Fibroblast of lung (primary cell): ENCODE results near the gene LMO7. TPM values are rescaled to one million over a fixed set of nuclear protein-coding genes. Genes with fewer than 3 reads are reported as not detected.
A peak's percentile ranks its signal among the peaks of the same experiment; 100 is the strongest.

Experiments used
- DNase-seq, 2 donors: peaks; one replicate each; pipeline versions ENCODE4 v3.0.0 to v3.0.0-alpha.2; 2010; ENCODE audit warnings: low read depth in 2 of 2
- H2AFZ ChIP-seq: 2 replicates; pipeline ENCODE4 v1.5.1; 2012; ENCODE audit warnings: low read length, control low read depth, inconsistent platforms
- H3K27ac ChIP-seq: 2 replicates; pipeline ENCODE4 v1.5.1; 2011; ENCODE audit warnings: low read length, control low read depth; ENCODE audit not compliant: insufficient read depth
- H3K27me3 ChIP-seq: 2 replicates; pipeline ENCODE4 v1.5.1; 2011; ENCODE audit warnings: mild to moderate bottlenecking, low read length; ENCODE audit not compliant: control insufficient read depth, insufficient read depth
- H3K36me3 ChIP-seq: 2 replicates; pipeline ENCODE4 v1.5.1; 2011; ENCODE audit warnings: low read length; ENCODE audit not compliant: control insufficient read depth, insufficient read depth
- H3K4me1 ChIP-seq: 2 replicates; pipeline ENCODE4 v1.5.1; 2011; ENCODE audit warnings: low read length; ENCODE audit not compliant: control insufficient read depth, insufficient read depth; ENCODE audit errors: extremely low read depth
- H3K4me2 ChIP-seq: 2 replicates; pipeline ENCODE4 v1.5.1; 2011; ENCODE audit warnings: low read length, control low read depth; ENCODE audit not compliant: insufficient read depth; ENCODE audit errors: extremely low read depth
- H3K4me3 ChIP-seq, 4 experiments: fragments of 200-600 bp in 1 of 4; sonication (generic) in 1 of 4; replicated peaks in 1 of 4; 2 replicates each; pipeline ENCODE4 v1.5.1; 2011 to 2016; ENCODE audit warnings: low read length in 4 of 4, low read depth in 3 of 4, mild to moderate bottlenecking in 3 of 4, control low read depth in 2 of 4, inconsistent platforms in 1 of 4, mixed read lengths in 1 of 4; ENCODE audit not compliant: insufficient read depth in 1 of 4; ENCODE audit errors: control extremely low read depth in 1 of 4
- H3K79me2 ChIP-seq: 2 replicates; pipeline ENCODE4 v1.5.1; 2012; ENCODE audit warnings: mild to moderate bottlenecking, low read length, inconsistent platforms; ENCODE audit not compliant: control insufficient read depth, insufficient read depth
- H3K9ac ChIP-seq: 2 replicates; pipeline ENCODE4 v1.5.1; 2011; ENCODE audit warnings: mild to moderate bottlenecking, low read length, control low read depth; ENCODE audit not compliant: insufficient read depth
- H3K9me3 ChIP-seq: 2 replicates; pipeline ENCODE4 v1.5.1; 2012; ENCODE audit warnings: low read depth, low read length; ENCODE audit not compliant: control insufficient read depth, insufficient read depth
- H4K20me1 ChIP-seq: 2 replicates; pipeline ENCODE4 v1.5.1; 2011; ENCODE audit warnings: low read length; ENCODE audit not compliant: control insufficient read depth, insufficient read depth; ENCODE audit errors: extremely low read depth
- EZH2 ChIP-seq: IDR thresholded peaks from 2 replicates; pipeline ENCODE4 v1.5.1; 2012; ENCODE audit warnings: low read length, control low read depth, mild to moderate bottlenecking; ENCODE audit errors: missing control alignments
- polyA plus RNA-seq, 2 donors: library from polyadenylated mRNA; depleted of rRNA in 1 of 2; stranded (reverse) in 1 of 2; unstranded in 1 of 2; fragments of >200 nt; gene quantifications; 2 replicates each; pipeline ENCODE4 v1.2.1, GENCODE V29; 2011 to 2012; ENCODE audit warnings: missing spikeins in 1 of 2
- total RNA-seq: library from RNA; depleted of rRNA; stranded (reverse); fragments of >200 nt; gene quantifications from 2 replicates; pipeline ENCODE4 v1.2.1, GENCODE V29; 2014
- TF ChIP-seq, protein P1 (sequence below), 2 donors: IDR thresholded peaks in 1 of 2; conservative IDR thresholded peaks in 1 of 2; 1 replicate in 1 of 2; 2 replicates in 1 of 2; pipeline ENCODE4 v1.5.1; 2011 to 2012; ENCODE audit warnings: low read length in 2 of 2, control low read depth in 1 of 2, inconsistent platforms in 1 of 2, low read depth in 1 of 2, mild to moderate bottlenecking in 1 of 2

Gene LMO7
- total and polyA plus RNA-seq, 2 donors (not counting 1 experiment from before 2014, with no cell fraction given) = 71.9 to 226 TPM

DNA sequence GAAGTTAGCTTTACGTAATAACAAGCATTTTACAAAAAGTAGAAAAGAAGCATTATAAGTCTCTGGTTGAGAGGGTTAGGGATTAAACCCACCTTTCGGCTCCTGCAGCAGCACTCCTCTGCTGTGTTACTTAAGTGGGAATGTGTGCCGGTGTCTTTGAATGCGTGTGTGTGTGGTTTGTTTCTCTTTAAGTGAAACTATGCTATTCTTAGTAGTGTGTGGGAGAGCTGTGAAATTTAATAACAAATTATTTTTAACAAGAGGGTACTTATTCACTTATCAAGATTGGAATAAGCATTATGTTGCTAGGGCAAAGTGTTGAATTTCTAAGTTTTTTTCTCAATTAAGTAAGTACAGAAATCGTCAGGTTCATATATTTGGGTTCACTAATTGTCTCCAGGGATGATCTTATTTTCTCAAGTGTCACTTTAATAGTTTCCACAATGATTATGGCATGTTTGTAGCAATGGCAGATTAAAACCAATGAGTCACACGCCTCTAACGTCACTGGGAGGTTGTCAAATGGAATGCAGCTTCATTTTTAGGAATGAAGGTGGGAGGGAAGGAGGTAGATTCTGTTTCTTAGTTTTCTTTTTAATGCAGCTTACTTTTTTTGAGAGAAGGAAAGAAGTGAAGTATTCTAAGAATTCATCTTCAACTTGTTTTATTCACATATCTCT, 151.3 kb downstream of the LMO7 start:
- Histone ChIP-seq H3K27ac (no peak overlapping the region), H3K79me2 (peaks cover 76% of the 10 kb centered on the region), H2AFZ (no peak overlapping the region), H3K36me3 (peaks cover 2% of the 10 kb centered on the region), H3K4me1 (peaks cover 26% of the 10 kb centered on the region), H3K4me3 (no peak overlapping the region), H3K4me2 (peak overlapping the region; percentile 0), H3K9ac (no peak overlapping the region), H3K9me3 (no peaks in the 10 kb centered on the region), H3K27me3 (no peaks in the 10 kb centered on the region), H4K20me1 (no peaks in the 10 kb centered on the region)
- TF ChIP-seq, protein P1, sequence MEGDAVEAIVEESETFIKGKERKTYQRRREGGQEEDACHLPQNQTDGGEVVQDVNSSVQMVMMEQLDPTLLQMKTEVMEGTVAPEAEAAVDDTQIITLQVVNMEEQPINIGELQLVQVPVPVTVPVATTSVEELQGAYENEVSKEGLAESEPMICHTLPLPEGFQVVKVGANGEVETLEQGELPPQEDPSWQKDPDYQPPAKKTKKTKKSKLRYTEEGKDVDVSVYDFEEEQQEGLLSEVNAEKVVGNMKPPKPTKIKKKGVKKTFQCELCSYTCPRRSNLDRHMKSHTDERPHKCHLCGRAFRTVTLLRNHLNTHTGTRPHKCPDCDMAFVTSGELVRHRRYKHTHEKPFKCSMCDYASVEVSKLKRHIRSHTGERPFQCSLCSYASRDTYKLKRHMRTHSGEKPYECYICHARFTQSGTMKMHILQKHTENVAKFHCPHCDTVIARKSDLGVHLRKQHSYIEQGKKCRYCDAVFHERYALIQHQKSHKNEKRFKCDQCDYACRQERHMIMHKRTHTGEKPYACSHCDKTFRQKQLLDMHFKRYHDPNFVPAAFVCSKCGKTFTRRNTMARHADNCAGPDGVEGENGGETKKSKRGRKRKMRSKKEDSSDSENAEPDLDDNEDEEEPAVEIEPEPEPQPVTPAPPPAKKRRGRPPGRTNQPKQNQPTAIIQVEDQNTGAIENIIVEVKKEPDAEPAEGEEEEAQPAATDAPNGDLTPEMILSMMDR (conservative IDR thresholded peaks at IDR 0.05 in 1 of 2, IDR thresholded peaks at IDR 0.05 in 1 of 2; ENCODE audit: low read depth in 1 of 2, low read length in 2 of 2) = no peak
- TF ChIP-seq EZH2 = no peak
- peak in 1 of 2 donors; percentile 84 for DNase-seq

DNA sequence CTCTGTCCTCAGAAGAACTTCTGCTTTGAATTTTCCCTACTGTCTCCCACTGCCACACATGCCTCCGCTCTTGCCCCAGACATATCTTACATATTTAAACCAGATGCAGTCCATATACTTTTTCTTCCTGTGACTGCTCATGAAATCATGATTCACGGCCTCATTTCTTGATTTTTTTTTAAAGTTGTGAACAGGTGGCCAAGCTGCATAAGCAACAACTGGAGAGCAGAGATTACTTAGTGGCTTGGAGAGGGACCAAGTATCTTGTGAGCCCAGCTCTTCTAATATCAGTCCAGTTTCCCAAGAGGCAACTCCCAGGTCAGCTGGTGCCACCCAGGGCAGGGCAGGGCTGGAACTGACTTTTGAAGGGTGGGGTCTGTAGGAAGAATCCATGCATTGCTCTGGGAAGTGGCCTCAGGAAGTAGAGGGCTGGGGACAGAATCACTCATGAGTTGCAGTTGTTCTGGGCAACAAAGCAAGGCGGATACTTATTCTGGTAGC, 152.4 kb downstream of the LMO7 start:
- no peak overlapping the region for H2AFZ ChIP-seq
- H3K9ac ChIP-seq = no peak overlapping the region
- peaks cover 2% of the 10 kb centered on the region for H3K36me3 ChIP-seq
- H3K4me1 ChIP-seq = peaks cover 28% of the 10 kb centered on the region
- no peaks in the 10 kb centered on the region for H3K9me3 ChIP-seq
- H3K4me3 ChIP-seq = no peak overlapping the region
- H3K27me3 ChIP-seq = no peaks in the 10 kb centered on the region
- no peaks in the 10 kb centered on the region for H4K20me1 ChIP-seq
- peak overlapping the region; percentile 32 for H3K4me2 ChIP-seq
- no peak for TF ChIP-seq EZH2
- TF ChIP-seq, protein P1 (conservative IDR thresholded peaks at IDR 0.05 in 1 of 2, IDR thresholded peaks at IDR 0.05 in 1 of 2; ENCODE audit: low read depth in 1 of 2, low read length in 2 of 2) = no peak
- H3K27ac ChIP-seq = peak overlapping the region; percentile 44
- peaks cover 74% of the 10 kb centered on the region for H3K79me2 ChIP-seq
- peak; percentile 90 to 92 for DNase-seq

DNA sequence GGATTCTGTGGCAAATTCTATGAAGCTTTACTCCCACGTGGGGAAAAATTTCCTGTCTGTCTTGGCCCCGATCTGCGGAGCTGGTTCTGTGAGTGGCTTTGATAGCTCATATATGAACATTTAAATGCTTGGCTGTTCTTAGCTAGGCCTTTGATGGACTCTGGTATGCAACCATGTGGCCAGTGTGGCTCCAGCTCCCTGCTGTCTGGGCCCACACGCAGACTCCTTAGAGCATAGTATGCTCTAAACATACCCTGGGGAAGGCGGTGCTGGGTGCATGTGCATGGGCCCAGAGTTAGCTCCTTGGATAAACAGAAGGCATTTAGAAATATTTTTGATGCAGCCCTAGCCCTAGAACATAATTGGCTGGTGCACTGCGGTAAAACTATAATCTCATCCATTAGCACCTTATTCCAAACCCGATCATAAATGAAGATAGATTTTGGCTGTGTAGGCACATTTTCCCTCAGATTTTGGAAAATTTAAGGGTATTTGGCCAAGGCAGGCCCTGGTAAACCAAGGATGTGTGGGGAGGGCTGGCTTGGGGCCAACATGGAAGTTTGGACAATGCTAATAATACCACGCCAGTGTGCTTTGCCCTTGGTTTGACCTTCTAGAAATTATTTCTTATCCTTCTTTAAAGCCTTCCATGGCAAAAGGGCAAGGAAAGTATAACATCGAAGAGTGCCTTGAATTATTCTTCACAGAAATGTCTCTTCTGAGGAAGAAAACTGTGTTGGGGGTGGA, 153.5 kb downstream of the LMO7 start:
- H3K79me2 ChIP-seq = peaks cover 77% of the 10 kb centered on the region
- peaks cover 26% of the 10 kb centered on the region for H3K4me1 ChIP-seq
- H3K4me3 ChIP-seq = no peak overlapping the region
- H3K27me3 ChIP-seq = no peaks in the 10 kb centered on the region
- no peak overlapping the region for H3K9ac ChIP-seq
- H3K9me3 ChIP-seq = no peaks in the 10 kb centered on the region
- H3K4me2 ChIP-seq = peak overlapping the region; percentile 26
- peak in 1 of 2 donors; percentile 29 for DNase-seq
- peaks cover 2% of the 10 kb centered on the region for H3K36me3 ChIP-seq
- no peak overlapping the region for H2AFZ ChIP-seq
- no peak overlapping the region for H3K27ac ChIP-seq
- peaks cover 1% of the 10 kb centered on the region for H4K20me1 ChIP-seq
- no peak for TF ChIP-seq EZH2
- TF ChIP-seq, protein P1 (conservative IDR thresholded peaks at IDR 0.05 in 1 of 2, IDR thresholded peaks at IDR 0.05 in 1 of 2; ENCODE audit: low read depth in 1 of 2, low read length in 2 of 2) = no peak
